H1 (cell line): ENCODE data around the gene PCYT1A. TPM values are rescaled to one million over a fixed set of nuclear protein-coding genes. Genes with fewer than 3 reads are reported as not detected.

Experiments
- CTCF ChIA-PET: fragments of 300-600 bp; sonication (Branson Sonifier 250); formaldehyde crosslinking; loops from one replicate; lab custom pipeline; 2021; ENCODE audit not compliant: partially characterized antibody; lab: Charles Lee
- POLR2A ChIA-PET: fragments of 300-600 bp; sonication (Branson Sonifier 250); formaldehyde crosslinking; loops from one replicate; lab custom pipeline; 2021; ENCODE audit warnings: inconsistent platforms; ENCODE audit not compliant: partially characterized antibody; lab: Charles Lee
- DNase-seq, 2 experiments: peaks; one replicate each; pipeline versions ENCODE4 v3.0.0 to v3.0.0-alpha.2; 2010 to 2022; ENCODE audit warnings: low spot score in 2 of 2, low read depth in 1 of 2, mixed read lengths in 1 of 2
- FAIRE-seq: peaks from 2 replicates; lab custom pipeline; 2011; peaks lifted over from hg19 to GRCh38; lab: Jason Lieb, UNC
- H2AFZ ChIP-seq: 2 replicates; pipeline ENCODE4 v1.8.1; 2012; ENCODE audit warnings: low read length, inconsistent platforms
- H2AK5ac ChIP-seq: 2 replicates; pipeline ENCODE4 v1.6.1; 2013; ENCODE audit warnings: low read depth, low read length
- H2BK120ac ChIP-seq: replicated peaks from 2 replicates; pipeline ENCODE3; 2013; ENCODE audit warnings: low read depth, low read length, inconsistent platforms
- H2BK12ac ChIP-seq: 2 replicates; pipeline ENCODE4 v1.6.1; 2013; ENCODE audit warnings: low read depth, low read length
- H2BK15ac ChIP-seq: 2 replicates; pipeline ENCODE4 v1.6.1; 2013; ENCODE audit warnings: low read length
- H2BK20ac ChIP-seq: 2 replicates; pipeline ENCODE4 v1.6.1; 2013; ENCODE audit warnings: low read length
- H2BK5ac ChIP-seq: 2 replicates; pipeline ENCODE4 v1.6.1; 2013; ENCODE audit warnings: low read depth, low read length
- H3K14ac ChIP-seq: 2 replicates; pipeline ENCODE4 v1.6.1; 2013; ENCODE audit warnings: inconsistent platforms; ENCODE audit not compliant: insufficient read length
- H3K18ac ChIP-seq: 2 replicates; pipeline ENCODE4 v1.6.1; 2013; ENCODE audit warnings: low read length; ENCODE audit errors: extremely low read depth
- H3K23ac ChIP-seq: 2 replicates; pipeline ENCODE4 v1.6.1; 2013; ENCODE audit warnings: inconsistent platforms; ENCODE audit not compliant: insufficient read length
- H3K23me2 ChIP-seq: 2 replicates; pipeline ENCODE4 v1.6.1; 2013; ENCODE audit warnings: low read depth, low read length
- H3K27ac ChIP-seq: 2 replicates; pipeline ENCODE4 v1.6.1; 2011; ENCODE audit warnings: low read depth, low read length, inconsistent platforms
- H3K27me3 ChIP-seq, 4 experiments: replicated peaks in 1 of 4; 1 replicate in 1 of 4; 2 replicates in 3 of 4; pipeline versions ENCODE4 v1.6.1 to v1.8.1; 2011 to 2013; ENCODE audit warnings: low read length in 3 of 4, mild to moderate bottlenecking in 3 of 4, inconsistent platforms in 2 of 4, mixed read lengths in 2 of 4, moderate library complexity in 1 of 4; ENCODE audit not compliant: control insufficient read depth in 3 of 4, insufficient read depth in 3 of 4; ENCODE audit errors: extremely low read depth in 1 of 4
- H3K36me3 ChIP-seq, 4 experiments: 2 replicates each; pipeline versions ENCODE4 v1.6.1 to v1.8.1; 2011 to 2013; ENCODE audit warnings: mild to moderate bottlenecking in 4 of 4, low read length in 3 of 4, moderate library complexity in 2 of 4, control low read depth in 1 of 4, inconsistent platforms in 1 of 4; ENCODE audit not compliant: insufficient read depth in 4 of 4, control insufficient read depth in 2 of 4
- H3K4ac ChIP-seq: replicated peaks from 2 replicates; pipeline ENCODE3; 2013; ENCODE audit warnings: low read length, low read depth, mixed read lengths, inconsistent platforms; ENCODE audit not compliant: insufficient read length
- H3K4me1 ChIP-seq, 4 experiments: replicated peaks in 1 of 4; 1 replicate in 1 of 4; 2 replicates in 3 of 4; pipeline versions ENCODE4 v1.6.1 to v1.8.1; 2011 to 2013; ENCODE audit warnings: low read length in 3 of 4, inconsistent platforms in 2 of 4, mixed read lengths in 1 of 4; ENCODE audit not compliant: insufficient read depth in 4 of 4, control insufficient read depth in 3 of 4
- H3K4me2 ChIP-seq, 2 experiments: 2 replicates each; pipeline versions ENCODE4 v1.6.1 to v1.8.1; 2011 to 2013; ENCODE audit warnings: low read depth in 2 of 2, low read length in 2 of 2, control low read depth in 1 of 2, inconsistent platforms in 1 of 2, mild to moderate bottlenecking in 1 of 2; ENCODE audit not compliant: insufficient read depth in 1 of 2
- H3K4me3 ChIP-seq, 4 experiments: fragments of 200-600, 300-600 bp in 1 of 4; sonication (generic), shearing (Covaris generic), sonication (Bioruptor Twin) in 1 of 4; 2 replicates each; pipeline versions ENCODE4 v1.5.1 to v1.8.1; 2011 to 2016; ENCODE audit warnings: low read length in 4 of 4, low read depth in 3 of 4, control low read depth in 2 of 4, inconsistent platforms in 2 of 4, mild to moderate bottlenecking in 2 of 4, mixed read lengths in 1 of 4, moderate library complexity in 1 of 4; ENCODE audit not compliant: insufficient read depth in 2 of 4; ENCODE audit errors: extremely low read depth in 1 of 4
- H3K56ac ChIP-seq: replicated peaks from 2 replicates; pipeline ENCODE3; 2013; ENCODE audit warnings: low read depth, mild to moderate bottlenecking, mixed read lengths, low read length, inconsistent platforms; ENCODE audit not compliant: insufficient read length
- H3K79me1 ChIP-seq: 2 replicates; pipeline ENCODE4 v1.6.1; 2013; ENCODE audit warnings: low read depth, low read length, control low read depth
- H3K79me2 ChIP-seq, 2 experiments: 2 replicates each; pipeline versions ENCODE4 v1.6.1 to v1.8.1; 2012 to 2013; ENCODE audit warnings: low read length in 2 of 2, mild to moderate bottlenecking in 2 of 2, inconsistent platforms in 1 of 2; ENCODE audit not compliant: insufficient read depth in 2 of 2, control insufficient read depth in 1 of 2
- H3K9ac ChIP-seq, 4 experiments: replicated peaks in 1 of 4; 1 replicate in 1 of 4; 2 replicates in 3 of 4; pipeline versions ENCODE4 v1.6.1 to v1.8.1; 2011 to 2013; ENCODE audit warnings: low read depth in 3 of 4, low read length in 3 of 4, control low read depth in 2 of 4, mild to moderate bottlenecking in 2 of 4, moderate library complexity in 2 of 4, inconsistent platforms in 1 of 4; ENCODE audit errors: extremely low read depth in 1 of 4
- H3K9me3 ChIP-seq, 2 experiments: 2 replicates each; pipeline versions ENCODE4 v1.6.1 to v1.8.1; 2012 to 2013; ENCODE audit warnings: mild to moderate bottlenecking in 2 of 2, moderate library complexity in 2 of 2, control low read depth in 1 of 2, inconsistent platforms in 1 of 2, low read depth in 1 of 2, low read length in 1 of 2, mixed read lengths in 1 of 2; ENCODE audit not compliant: insufficient read depth in 2 of 2
- H4K20me1 ChIP-seq, 2 experiments: replicated peaks in 1 of 2; 2 replicates each; pipeline versions ENCODE3 to v1.8.1; 2011 to 2013; ENCODE audit warnings: inconsistent platforms in 2 of 2, low read length in 2 of 2, mild to moderate bottlenecking in 1 of 2; ENCODE audit not compliant: insufficient read depth in 2 of 2, control insufficient read depth in 1 of 2
- H4K5ac ChIP-seq: 2 replicates; pipeline ENCODE4 v1.6.1; 2013; ENCODE audit warnings: low read length, low read depth, mixed read lengths, inconsistent platforms; ENCODE audit not compliant: insufficient read length
- H4K8ac ChIP-seq: 2 replicates; pipeline ENCODE4 v1.8.0; 2013; ENCODE audit warnings: mild to moderate bottlenecking, moderate library complexity, low read length, inconsistent platforms; ENCODE audit not compliant: insufficient read depth; ENCODE audit errors: extremely low read depth
- H4K91ac ChIP-seq: replicated peaks from 2 replicates; pipeline ENCODE3; 2013; ENCODE audit warnings: low read length, mixed read lengths, inconsistent platforms; ENCODE audit not compliant: insufficient read length
- CTCF ChIP-seq, 3 experiments: IDR thresholded peaks; 1 replicate in 2 of 3; 2 replicates in 1 of 3; pipeline versions ENCODE4 v1.5.1 to v1.6.1; 2011; ENCODE audit warnings: low read length in 3 of 3, mild to moderate bottlenecking in 3 of 3, inconsistent platforms in 2 of 3, low read depth in 1 of 3, moderate library complexity in 1 of 3; ENCODE audit not compliant: insufficient read depth in 1 of 3; ENCODE audit errors: control extremely low read depth in 1 of 3
- MAX ChIP-seq: IDR thresholded peaks from 2 replicates; pipeline ENCODE4 v1.6.1; 2012; ENCODE audit warnings: inconsistent platforms
- POU5F1 ChIP-seq: IDR thresholded peaks from 2 replicates; pipeline ENCODE4 v1.6.1; 2011; ENCODE audit warnings: low read depth, mild to moderate bottlenecking, low read length, moderate library complexity
- RAD21 ChIP-seq, 2 experiments: IDR thresholded peaks in 1 of 2; conservative IDR thresholded peaks in 1 of 2; 2 replicates each; pipeline ENCODE4 v1.6.1; 2011; ENCODE audit warnings: low read depth in 2 of 2, low read length in 2 of 2, improper control_type of control experiment in 1 of 2, inconsistent platforms in 1 of 2, mild to moderate bottlenecking in 1 of 2, moderate library complexity in 1 of 2
- RXRA ChIP-seq: IDR thresholded peaks from 2 replicates; pipeline ENCODE4 v1.6.1; 2011; ENCODE audit warnings: low read depth, mild to moderate bottlenecking, low read length, moderate library complexity; ENCODE audit not compliant: insufficient read depth
- WGBS, 2 experiments: shearing (Covaris generic) in 1 of 2; methylation state at CpG; one replicate each; pipeline versions ENCODE4 v1.1.6 to v1.1.7; 2013 to 2015; ENCODE audit warnings: low lambda C conversion rate in 2 of 2, mixed read lengths in 2 of 2, inconsistent platforms in 1 of 2, low coverage in 1 of 2, missing lambda C conversion rate in 1 of 2; ENCODE audit not compliant: insufficient replicate concordance in 2 of 2, insufficient coverage in 1 of 2, insufficient read length in 1 of 2; ENCODE audit errors: extremely low coverage in 1 of 2, missing lambda C conversion rate in 1 of 2; 5-methylcytosine and 5-hydroxymethylcytosine counted together
- polyA plus RNA-seq, 7 experiments: library from polyadenylated mRNA; depleted of rRNA in 3 of 7; stranded (reverse) in 5 of 7; unstranded in 2 of 7; fragments of >200 nt in 5 of 7; fragments of 200-250 nt in 2 of 7; gene quantifications; 1 replicate in 5 of 7; 2 replicates in 1 of 7; 4 replicates in 1 of 7; pipeline versions ENCODE4 v1.2.1 to v1.2.3, GENCODE V29; 2011 to 2013; ENCODE audit warnings: missing spikeins in 2 of 7, mixed read lengths in 2 of 7
- total RNA-seq: library from RNA; stranded (reverse); fragmentation: NEBNext Ultra II Directional; extraction: Animal tissue kit (Norgen Biotek cat#: 25700); gene quantifications from 2 replicates; pipeline ENCODE4 v1.2.1, GENCODE V29; 2021

Gene PCYT1A
- total and polyA plus RNA-seq, 2 of the 8 experiments (the other 6 are each of a cell fraction or from before 2014, with no cell fraction given): 19.9 to 31.8 TPM

GRCh38 chr3:196323691-196324090, 36.2 kb upstream of the PCYT1A start:
- peaks cover 0 to 5% (median 2%) of the 10 kb centered on the region in 4 experiments; a peak in 4 of 7 replicates for H3K4me1 ChIP-seq
- no peak overlapping the region for H3K14ac ChIP-seq
- H3K23ac ChIP-seq: no peak overlapping the region
- H3K27me3 ChIP-seq: no peaks in the 10 kb centered on the region
- H2BK20ac ChIP-seq: no peak overlapping the region
- H3K4me2 ChIP-seq: no peak overlapping the region
- no peak overlapping the region for H2BK12ac ChIP-seq
- POLR2A ChIA-PET: interaction anchor here (2.1 kb wide), 1 partner anchor 24 kb away, joined by 4 read pairs; no protein-coding TSS in a partner anchor
- H4K8ac ChIP-seq: no peak overlapping the region
- H3K36me3 ChIP-seq: no peaks in the 10 kb centered on the region
- FAIRE-seq (no peak), DNase-seq (no peak)
- no peak overlapping the region for H2BK15ac ChIP-seq
- H2BK120ac ChIP-seq: no peak overlapping the region
- no peaks in the 10 kb centered on the region for H3K79me1 ChIP-seq
- no peak overlapping the region for H3K56ac ChIP-seq
- H3K27ac ChIP-seq: no peak overlapping the region
- no peaks in the 10 kb centered on the region for H3K79me2 ChIP-seq
- no peak overlapping the region for H3K4ac ChIP-seq
- H4K20me1 ChIP-seq: no peaks in the 10 kb centered on the region
- H3K18ac ChIP-seq: no peak overlapping the region
- 85% methylated on average over 11 of the region's 11 CpGs; no CpG with 5 or more reads in 1 of the 2 experiments for WGBS, 2 experiments
- H3K9ac ChIP-seq: no peak overlapping the region
- no peaks in the 10 kb centered on the region for H3K9me3 ChIP-seq
- H3K23me2 ChIP-seq: no peaks in the 10 kb centered on the region
- TF ChIP-seq CTCF (IDR thresholded peaks at IDR 0.05; ENCODE audit: control extremely low read depth in 1 of 3, insufficient read depth in 1 of 3, low read depth in 1 of 3, low read length in 3 of 3) (peak; percentile 35 to 62 (median 44)), MAX (0 out of 2 replicates have a peak, but pooled peaks have one; percentile 34), RXRA (no peak), RAD21 (IDR thresholded peaks at IDR 0.05 in 1 of 2, conservative IDR thresholded peaks at IDR 0.05 in 1 of 2; ENCODE audit: low read depth in 2 of 2, low read length in 2 of 2) (peak; percentile 41 to 57; a peak in 3 of 4 replicates), POU5F1 (no peak)
- CTCF ChIA-PET: interaction anchor here (0.5 to 2.4 kb wide), 20 partner anchors 9 to 120 kb away, joined by 3 to 19 read pairs (median 4); no protein-coding TSS in a partner anchor
- no peak overlapping the region for H2AFZ ChIP-seq
- H4K91ac ChIP-seq: no peak overlapping the region
- no peak overlapping the region for H2AK5ac ChIP-seq
- no peak overlapping the region for H2BK5ac ChIP-seq
- no peak overlapping the region for H3K4me3 ChIP-seq
- no peak overlapping the region for H4K5ac ChIP-seq
